DND-41 (cell line): ENCODE results near the gene GPR4.

Experiments used
- ATAC-seq: fragments of 200-7000 bp; cut with Tn5 transposase; 3 replicates; pipeline ENCODE4 v1.9.1; 2021; ENCODE audit warnings: low read depth; ENCODE audit not compliant: insufficient read depth
- DNase-seq: peaks from one replicate; pipeline ENCODE4 v3.0.0-alpha.2; 2020
- H2AFZ ChIP-seq: 2 replicates; pipeline ENCODE4 v1.6.0; 2012; ENCODE audit warnings: low read depth, low read length
- H3K27ac ChIP-seq: 2 replicates; pipeline ENCODE4 v1.5.1; 2012; ENCODE audit warnings: low read length, inconsistent platforms
- H3K27me3 ChIP-seq: fragments of 200-600 bp; sonication (generic); 2 replicates; pipeline ENCODE4 v1.6.0; 2012; ENCODE audit warnings: low read length, mild to moderate bottlenecking, inconsistent platforms; ENCODE audit not compliant: insufficient read depth, poor library complexity
- H3K36me3 ChIP-seq: 2 replicates; pipeline ENCODE4 v1.5.1; 2012; ENCODE audit warnings: low read length, inconsistent platforms; ENCODE audit not compliant: insufficient read depth
- H3K4me1 ChIP-seq: 2 replicates; pipeline ENCODE4 v1.5.1; 2012; ENCODE audit warnings: mild to moderate bottlenecking, low read length; ENCODE audit not compliant: insufficient read depth
- H3K4me2 ChIP-seq: 2 replicates; pipeline ENCODE4 v1.6.0; 2012; ENCODE audit warnings: mild to moderate bottlenecking, moderate library complexity, low read length, inconsistent platforms; ENCODE audit not compliant: insufficient read depth
- H3K4me3 ChIP-seq, 2 experiments: fragments of 200-600 bp in 1 of 2; shearing (Covaris generic) in 1 of 2; 2 replicates each; pipeline ENCODE4 v1.5.1; 2012 to 2016; ENCODE audit warnings: inconsistent platforms in 2 of 2, low read length in 2 of 2, mild to moderate bottlenecking in 2 of 2, low read depth in 1 of 2, moderate library complexity in 1 of 2
- H3K79me2 ChIP-seq: 2 replicates; pipeline ENCODE4 v1.6.0; 2012; ENCODE audit warnings: low read length, inconsistent platforms; ENCODE audit not compliant: insufficient read depth
- H3K9ac ChIP-seq: 2 replicates; pipeline ENCODE4 v1.6.0; 2012; ENCODE audit warnings: low read depth, mild to moderate bottlenecking, inconsistent platforms, low read length, moderate library complexity
- H3K9me3 ChIP-seq: 2 replicates; pipeline ENCODE4 v1.5.1; 2012; ENCODE audit warnings: low read length, moderate library complexity, mild to moderate bottlenecking, inconsistent platforms; ENCODE audit not compliant: insufficient read depth, severe bottlenecking
- H4K20me1 ChIP-seq: 2 replicates; pipeline ENCODE4 v1.6.0; 2012; ENCODE audit warnings: low read length; ENCODE audit not compliant: insufficient read depth
- CTCF ChIP-seq: IDR thresholded peaks from 2 replicates; pipeline ENCODE4 v1.5.1; 2012; ENCODE audit warnings: borderline replicate concordance, low read length, moderate library complexity, mild to moderate bottlenecking; ENCODE audit not compliant: poor library complexity, severe bottlenecking; ENCODE audit errors: extremely low read depth
- EZH2 ChIP-seq: IDR thresholded peaks from 3 replicates; pipeline ENCODE4 v1.6.1; 2012; ENCODE audit warnings: borderline replicate concordance, low read depth, mild to moderate bottlenecking, moderate library complexity, low read length, inconsistent platforms; ENCODE audit not compliant: severe bottlenecking

GPR4 gene

GRCh38 chr19:45643024-45643926 is 41.3 kb upstream of the GPR4 start:
- H3K79me2 ChIP-seq, result peaks cover 6% of the 10 kb centered on the region
- ATAC-seq (peak; percentile 35), DNase-seq (peak; percentile 92)
- no peaks in the 10 kb centered on the region for H3K9me3 ChIP-seq
- H3K27me3 ChIP-seq, result no peaks in the 10 kb centered on the region
- TF ChIP-seq EZH2, result no peak
- peak; percentile 100 for TF ChIP-seq CTCF
- 0 out of 2 replicates have a peak, but pooled peaks cover 5% of the 10 kb centered on the region for H4K20me1 ChIP-seq
- no peak overlapping the region for H3K4me3 ChIP-seq
- peaks cover under 1% of the 10 kb centered on the region; the same call in 1 of the 2 replicates for H3K36me3 ChIP-seq
- no peak overlapping the region for H3K27ac ChIP-seq
- peak overlapping the region; percentile 68; the same call in 1 of the 2 replicates for H2AFZ ChIP-seq
- H3K9ac ChIP-seq, result no peak overlapping the region
- peaks cover 63% of the 10 kb centered on the region for H3K4me1 ChIP-seq
- H3K4me2 ChIP-seq, result peak overlapping the region; percentile 61

GRCh38 chr19:45641274-45642105 is 39.5 kb upstream of the GPR4 start:
- no peak for TF ChIP-seq EZH2
- TF ChIP-seq CTCF, result no peak
- Histone ChIP-seq H3K4me3 (peak overlapping the region; percentile 28 to 69; a peak in 3 of 4 replicates), H3K36me3 (peaks cover 4% of the 10 kb centered on the region; the same call in 1 of the 2 replicates), H3K27ac (peak overlapping the region; percentile 50), H3K27me3 (no peaks in the 10 kb centered on the region), H3K9ac (peak overlapping the region; percentile 58), H4K20me1 (0 out of 2 replicates have a peak, but pooled peaks cover 5% of the 10 kb centered on the region), H3K4me1 (peaks cover 65% of the 10 kb centered on the region), H3K79me2 (peaks cover 6% of the 10 kb centered on the region), H3K9me3 (no peaks in the 10 kb centered on the region), H3K4me2 (peak overlapping the region; percentile 87), H2AFZ (peak overlapping the region; percentile 85)
- DNase-seq, result peak; percentile 79
- ATAC-seq, result peak; percentile 10

- Histone ChIP-seq H2AFZ (0 out of 2 replicates have a peak overlapping the region, but pooled peaks have one; percentile 85), H3K4me2 (peak overlapping the region; percentile 87), H3K4me1 (peaks cover 59% of the 10 kb centered on the region), H4K20me1 (0 out of 2 replicates have a peak, but pooled peaks cover 5% of the 10 kb centered on the region), H3K27ac (peak overlapping the region; percentile 50; the same call in 1 of the 2 replicates), H3K27me3 (no peaks in the 10 kb centered on the region), H3K9me3 (no peaks in the 10 kb centered on the region), H3K79me2 (peaks cover 6% of the 10 kb centered on the region), H3K36me3 (peaks cover 4% of the 10 kb centered on the region; the same call in 1 of the 2 replicates), H3K4me3 (peak overlapping the region; percentile 28 to 69; a peak in 3 of 4 replicates), H3K9ac (peak overlapping the region; percentile 58)
- ATAC-seq (no peak), DNase-seq (no peak)
- TF ChIP-seq EZH2 (no peak), CTCF (no peak)
These were observed 38.8 kb upstream of the GPR4 start for GRCh38 chr19:45640849-45641273.
